GM18868 (cell line): ENCODE results near the gene SCNN1A.

ENCODE experiments used
- ATAC-seq: cut with Tn5 transposase; IDR thresholded peaks from one replicate; pipeline ENCODE4 v1.9.1; 2021; ENCODE audit warnings: mild to moderate bottlenecking, moderate library complexity; ENCODE audit not compliant: unreplicated experiment

Gene SCNN1A

GRCh38 chr12:6369916-6370575 lies 5.3 kb downstream of the SCNN1A start:
- ATAC-seq, result no peak

- ATAC-seq, result no peak
Measured at GRCh38 chr12:6368906-6369525, 6.3 kb downstream of the SCNN1A start.

DNA sequence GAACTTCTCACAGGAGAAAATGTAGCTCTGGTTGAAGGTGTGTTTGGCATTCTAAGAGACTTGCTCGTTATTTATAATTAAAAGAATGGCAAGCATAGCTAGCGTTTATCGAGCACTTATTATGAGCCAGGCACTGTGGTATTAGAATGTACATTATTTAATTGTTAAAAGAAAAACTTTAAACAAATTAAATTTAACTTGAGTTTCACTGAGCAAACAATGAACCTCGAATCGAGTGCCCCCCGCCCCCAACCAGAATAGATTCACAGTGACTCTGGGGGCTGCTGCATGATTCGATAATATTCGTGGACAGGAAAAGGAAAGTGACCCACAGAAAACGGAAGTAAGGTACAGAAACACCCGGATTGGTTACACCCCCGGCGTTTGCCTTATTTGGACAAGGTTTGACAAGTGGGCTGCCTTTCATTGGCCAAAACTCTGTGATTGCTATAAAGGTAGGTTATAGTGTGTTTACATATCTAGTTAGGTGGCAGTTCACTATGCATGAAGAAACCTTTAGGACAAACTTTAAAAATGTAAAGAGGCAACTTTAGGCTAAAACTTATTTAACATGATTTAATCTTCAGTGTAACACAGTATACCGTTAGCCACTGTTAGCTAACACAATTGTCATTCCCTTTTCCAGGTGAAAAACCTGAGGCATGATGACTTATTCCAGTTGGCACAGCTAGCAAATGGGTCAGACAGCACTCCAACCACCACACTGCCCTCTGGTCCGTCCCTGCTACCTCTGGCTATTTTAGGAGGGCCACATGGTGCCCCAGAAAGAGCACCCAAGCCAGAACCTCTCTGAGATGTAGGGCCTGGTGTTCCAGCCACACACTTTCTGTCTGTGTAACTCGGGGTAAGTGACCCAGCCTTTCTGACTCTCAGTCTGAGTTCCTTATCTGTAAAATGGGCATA lies 7.1 kb downstream of the SCNN1A start:
- no peak for ATAC-seq

DNA sequence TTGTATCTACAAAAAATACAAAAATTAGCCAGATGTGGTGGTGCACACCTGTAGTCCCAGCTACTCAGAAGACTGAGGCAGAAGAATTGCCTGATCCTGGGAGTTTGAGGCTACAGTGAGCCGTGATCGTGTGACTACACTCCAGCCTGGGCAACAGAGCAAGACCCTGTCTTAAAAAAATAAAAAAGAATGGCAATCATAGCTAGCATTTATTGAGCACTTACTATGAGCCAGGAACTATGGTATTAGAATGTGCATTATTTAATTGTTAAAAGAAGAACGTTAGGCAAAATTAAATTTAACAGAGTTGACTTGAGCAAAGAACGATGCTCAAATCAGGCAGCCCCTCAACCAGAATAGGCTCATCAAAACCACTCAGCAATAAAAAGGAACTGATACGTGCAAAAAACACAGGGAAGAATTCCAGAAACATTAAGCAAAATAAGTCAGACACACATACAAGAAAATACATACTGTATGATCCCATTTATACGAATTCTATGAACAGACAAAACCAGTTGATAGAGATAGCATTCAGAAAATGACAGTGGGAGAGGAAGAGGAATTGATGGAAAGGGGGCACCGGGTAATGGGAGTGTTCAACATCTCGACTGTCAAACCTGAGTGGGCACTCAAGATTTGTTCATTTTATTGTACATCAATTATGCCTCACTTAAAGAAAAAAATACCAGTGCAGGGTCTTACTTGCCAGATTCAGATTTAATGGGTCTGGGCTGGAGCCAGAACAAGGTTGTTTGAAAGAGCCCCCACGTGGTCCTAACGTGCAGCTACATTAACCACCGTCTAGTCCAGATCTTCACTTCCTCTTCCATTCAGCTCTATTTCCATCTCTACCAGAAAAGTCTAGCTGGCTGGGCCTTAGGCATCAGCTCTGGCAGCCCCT lies 8.0 kb downstream of the SCNN1A start:
- peak; percentile 74 for ATAC-seq

- no peak for ATAC-seq
Measured at GRCh38 chr12:6364044-6364374, 11.4 kb downstream of the SCNN1A start.

DNA sequence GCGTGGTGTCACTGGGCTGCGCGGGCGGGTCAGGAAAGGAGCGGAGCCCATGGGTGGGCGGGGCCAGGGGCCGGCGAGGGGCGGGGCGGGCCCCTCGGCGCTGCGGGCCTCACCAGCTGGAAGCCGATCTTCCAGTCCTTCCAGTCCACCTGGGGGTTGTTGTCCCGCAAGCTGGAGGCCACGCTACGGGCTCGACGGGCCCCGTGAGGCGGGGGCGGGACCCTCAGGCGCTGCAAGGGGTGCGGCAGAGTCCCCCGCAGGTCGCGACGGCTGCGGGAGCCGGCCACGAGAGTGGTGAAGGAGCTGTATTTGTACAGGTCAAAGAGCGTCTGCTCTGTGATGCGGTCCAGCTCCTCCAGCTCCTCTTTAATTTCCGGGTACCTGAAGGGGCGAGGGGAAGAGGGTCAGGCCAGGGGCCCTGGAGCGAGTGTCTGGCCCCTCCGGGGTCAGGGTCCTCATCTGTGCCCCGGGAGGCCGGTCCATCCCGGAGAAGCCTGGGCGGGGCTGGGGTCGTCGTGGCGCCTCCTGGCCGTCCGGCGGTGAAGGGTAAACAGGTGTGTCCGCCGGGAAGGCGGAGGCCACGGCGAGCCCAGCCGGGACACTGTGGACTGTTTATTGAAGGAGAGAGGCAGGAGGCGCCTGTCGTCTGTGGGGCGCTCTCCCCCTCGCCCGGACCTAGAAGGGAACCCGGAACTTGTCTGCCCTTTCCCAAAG lies 11.9 kb downstream of the SCNN1A start:
- ATAC-seq, result no peak

- ATAC-seq, result no peak
Measured at GRCh38 chr12:6363010-6363329, 12.4 kb downstream of the SCNN1A start.

DNA sequence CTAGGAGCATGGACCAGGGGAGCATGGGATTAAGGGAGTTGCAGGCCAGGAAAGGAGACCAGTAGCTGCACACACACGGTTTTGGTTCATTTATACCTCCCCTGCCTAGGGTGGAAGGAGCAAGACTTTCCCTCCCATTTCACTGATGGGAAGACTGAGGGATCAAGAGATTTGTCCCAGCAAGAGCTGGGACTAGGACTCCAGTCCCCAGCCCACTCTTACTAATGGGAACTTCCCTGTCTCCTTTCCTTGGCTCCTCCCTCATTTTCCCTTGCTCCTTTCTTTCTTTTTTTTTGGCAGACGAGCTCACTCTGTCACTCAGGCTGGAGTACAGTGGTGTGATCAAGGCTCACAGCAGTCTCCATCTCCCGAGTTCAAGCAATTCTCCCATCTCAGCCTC lies 13.0 kb downstream of the SCNN1A start:
- ATAC-seq, result no peak

GRCh38 chr12:6361834-6362233 lies 13.5 kb downstream of the SCNN1A start:
- ATAC-seq, result no peak

DNA sequence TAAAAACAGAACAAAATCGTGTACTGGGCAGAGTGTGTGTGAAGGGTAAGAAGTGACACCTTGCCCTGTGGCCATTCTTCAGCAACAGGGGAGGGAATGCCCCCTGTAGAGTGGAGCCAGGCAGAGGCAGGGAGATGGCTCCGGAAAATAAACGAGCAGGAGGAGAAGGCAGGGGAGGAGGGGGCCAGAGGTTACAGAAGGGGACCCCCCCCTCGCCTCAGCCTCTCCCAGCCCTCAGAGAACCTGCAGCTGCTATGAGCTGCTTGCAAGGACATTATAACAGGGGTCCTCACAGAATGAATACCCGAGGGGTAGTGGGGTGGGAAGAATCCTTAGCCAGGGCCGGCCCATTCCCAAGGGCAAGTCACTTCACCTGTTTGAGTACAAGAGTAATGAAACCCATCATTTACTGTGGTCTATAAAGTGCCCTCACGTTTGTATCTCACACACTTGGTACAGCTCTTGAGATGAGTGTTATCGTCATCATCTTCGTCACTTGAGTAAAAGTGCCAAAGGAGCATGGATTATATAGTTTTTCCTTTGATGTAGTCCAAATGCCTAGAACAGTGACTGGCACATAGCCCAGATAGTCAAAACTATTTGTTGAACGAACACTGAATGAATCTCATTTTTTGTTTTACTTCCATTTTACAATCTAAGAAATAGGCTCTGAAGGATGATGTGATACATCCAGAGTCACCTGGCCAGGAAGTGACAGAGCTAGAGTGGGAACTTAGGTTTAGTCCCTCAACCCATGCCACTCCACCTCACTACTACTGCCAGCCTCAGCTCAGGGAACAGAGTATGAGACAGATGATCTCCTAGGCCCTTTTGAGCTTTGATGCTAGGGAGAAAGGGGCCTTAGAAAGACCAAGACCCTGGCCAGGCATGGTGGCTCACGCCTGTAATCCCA lies 14.5 kb downstream of the SCNN1A start:
- ATAC-seq, result no peak

DNA sequence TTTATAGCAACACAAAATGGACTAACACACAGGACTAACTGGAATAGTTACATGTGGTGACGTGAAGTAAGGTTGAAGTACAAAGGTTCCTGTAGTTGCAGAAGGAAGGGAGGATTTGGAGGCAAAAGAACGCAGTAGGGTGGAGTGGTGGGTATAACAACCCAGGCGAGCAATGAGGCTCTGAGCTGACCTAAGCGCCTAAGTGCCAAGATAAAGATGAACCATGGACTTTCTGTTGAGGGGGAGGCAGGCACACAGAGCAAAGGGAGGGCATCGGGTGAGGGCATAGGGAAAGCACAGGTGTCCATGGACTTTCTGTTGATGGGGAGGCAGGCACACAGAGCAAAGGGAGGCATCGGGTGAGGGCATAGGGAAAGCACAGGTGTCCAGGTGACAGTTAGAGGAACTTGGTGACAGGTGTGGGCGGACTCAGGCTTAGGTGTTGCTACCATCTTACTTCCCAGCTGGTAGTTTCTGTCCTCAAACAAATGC lies 15.2 kb downstream of the SCNN1A start:
- no peak for ATAC-seq

DNA sequence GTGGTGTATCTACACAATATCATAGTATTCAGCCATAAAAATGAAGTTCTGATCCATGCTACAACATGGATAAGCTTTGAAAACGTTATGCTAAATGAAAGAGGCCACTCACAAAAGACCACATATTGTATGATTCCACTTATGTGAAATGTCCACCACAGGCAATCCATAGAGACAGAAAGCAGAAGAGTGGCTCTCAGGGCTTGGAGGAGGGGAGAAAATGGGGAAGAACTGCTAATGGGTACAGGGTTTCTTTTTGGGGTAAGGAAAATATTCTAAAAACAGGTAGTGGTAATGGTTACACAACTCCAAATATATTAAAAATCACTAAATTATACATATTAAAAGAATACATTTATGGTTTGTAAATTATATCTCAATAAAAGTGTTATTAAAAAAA lies 16.5 kb downstream of the SCNN1A start:
- ATAC-seq, result no peak

GRCh38 chr12:6356374-6356820 lies 19.0 kb downstream of the SCNN1A start:
- no peak for ATAC-seq

GRCh38 chr12:6355491-6356373 lies 19.6 kb downstream of the SCNN1A start:
- ATAC-seq, result no peak

DNA sequence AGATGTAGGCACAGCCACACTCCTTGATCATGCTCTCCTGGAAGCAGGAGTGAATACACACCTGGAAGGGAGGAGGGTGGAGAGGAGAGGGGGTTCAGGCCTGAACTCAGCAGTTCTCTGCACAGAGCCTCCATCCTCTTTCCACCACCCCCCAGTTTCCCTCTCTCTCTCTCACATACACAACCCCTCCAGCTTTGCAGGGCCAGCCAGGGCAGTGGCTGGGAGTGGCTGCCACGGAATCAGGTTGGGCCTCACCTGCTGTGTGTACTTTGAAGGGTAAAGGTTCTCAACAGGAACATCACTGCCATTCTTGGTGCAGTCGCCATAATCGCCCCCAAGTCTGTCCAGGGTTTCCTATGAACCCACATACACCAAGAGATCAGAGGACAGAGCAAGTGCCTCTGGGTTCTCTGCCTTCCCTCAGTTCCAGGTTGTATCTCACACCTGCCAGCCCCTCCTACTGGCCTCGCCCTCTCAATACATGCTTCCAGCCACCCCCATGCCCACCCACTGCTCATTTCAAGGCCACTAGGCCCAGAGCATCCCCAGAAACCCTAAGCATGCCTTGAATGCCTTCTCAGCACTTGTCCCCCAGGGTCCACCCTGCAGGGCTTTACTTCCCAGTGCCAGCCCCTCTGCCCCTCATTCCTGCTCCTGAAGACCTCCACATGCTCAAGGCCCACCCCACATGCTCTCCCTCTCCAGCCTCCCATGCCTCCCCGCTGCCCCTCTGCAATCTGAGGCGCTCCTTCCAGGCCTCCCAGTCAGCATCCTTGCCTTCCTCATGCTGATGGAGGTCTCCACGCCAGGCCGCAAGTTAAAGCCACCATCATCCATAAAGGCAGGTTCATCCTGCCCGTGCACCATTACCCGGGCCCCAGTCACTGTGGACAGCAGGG lies 20.6 kb downstream of the SCNN1A start:
- ATAC-seq, result no peak

DNA sequence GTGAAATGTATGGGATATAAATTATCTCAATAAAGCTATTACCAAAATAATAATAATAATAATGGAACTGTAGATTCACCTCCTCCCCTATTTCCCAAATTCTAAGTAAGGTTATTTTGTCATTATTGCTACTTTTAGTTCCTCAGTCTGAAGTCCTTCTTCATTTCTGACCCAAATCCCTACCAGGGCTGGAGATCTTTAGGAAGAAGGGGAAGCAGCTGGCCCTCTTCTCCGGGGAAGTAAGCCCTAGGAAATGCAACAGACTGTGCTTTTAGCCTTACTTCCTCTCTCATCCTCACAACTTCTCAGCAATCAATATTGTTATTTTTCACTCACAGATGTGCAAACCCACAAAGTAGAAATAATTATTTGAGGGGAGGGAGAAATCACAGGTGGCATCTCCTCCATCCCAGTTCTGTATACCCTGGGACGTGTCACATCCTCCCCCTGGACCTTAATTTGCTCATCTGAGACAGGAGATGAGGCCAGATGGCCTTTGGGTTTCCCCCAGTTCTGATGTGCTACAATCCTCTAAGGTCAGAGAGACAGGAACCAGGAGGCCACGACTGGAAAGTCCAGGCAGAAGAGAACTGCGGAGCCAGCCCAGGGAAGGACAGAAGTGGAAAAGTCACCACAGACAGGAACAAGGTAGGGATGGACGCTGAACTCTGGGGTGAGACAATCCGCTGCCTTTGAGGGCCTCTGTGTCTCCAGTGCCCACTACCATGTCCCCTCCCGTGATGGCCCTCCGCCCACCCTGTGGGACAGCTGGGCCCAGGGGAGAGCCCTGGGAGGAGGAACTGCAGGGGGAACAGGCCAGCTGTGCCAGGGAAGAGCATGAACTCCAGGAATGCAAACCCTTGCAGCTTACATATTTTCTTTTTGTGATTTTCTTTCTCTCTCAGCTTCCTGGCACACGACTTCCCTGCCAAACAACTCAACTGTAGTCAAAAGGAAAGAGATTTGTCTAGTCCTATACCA lies 22.9 kb downstream of the SCNN1A start:
- ATAC-seq, result no peak
